HG03280 (cell line): ENCODE data around the gene GNLY.
A peak's percentile ranks its signal among the peaks of the same experiment; 100 is the strongest.
"Not testable (repeated sequence)": the region's sequence is repeated elsewhere in the genome, so short reads cannot be mapped to it uniquely, and the experiment has no call there.

Experiments used
- ATAC-seq: cut with Tn5 transposase; IDR thresholded peaks from one replicate; pipeline ENCODE4 v1.9.1; 2021; ENCODE audit warnings: mild to moderate bottlenecking, moderate library complexity; ENCODE audit not compliant: unreplicated experiment

GNLY gene

GRCh38 chr2:85706599-85707296 lies 12.6 kb downstream of the GNLY start:
- ATAC-seq = no peak

DNA sequence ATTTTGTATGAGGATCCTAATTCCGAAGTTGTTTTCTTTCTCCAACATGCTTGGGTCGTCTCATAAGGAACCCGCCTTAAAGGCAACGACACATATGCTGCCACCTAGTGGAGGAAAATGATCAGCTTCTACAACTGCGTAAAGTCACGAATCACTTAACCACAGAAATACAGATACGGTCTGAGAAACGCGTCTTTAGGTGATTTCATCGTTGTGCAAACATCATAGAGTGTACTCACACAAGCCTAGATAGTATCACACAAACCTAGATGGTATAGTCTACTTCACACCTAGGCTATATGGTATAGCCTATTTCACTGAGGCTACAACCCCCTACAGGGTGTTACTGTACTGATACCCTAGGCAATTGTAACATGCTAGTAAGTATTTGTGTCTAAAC lies 13.1 kb downstream of the GNLY start:
- peak; percentile 43 for ATAC-seq

DNA sequence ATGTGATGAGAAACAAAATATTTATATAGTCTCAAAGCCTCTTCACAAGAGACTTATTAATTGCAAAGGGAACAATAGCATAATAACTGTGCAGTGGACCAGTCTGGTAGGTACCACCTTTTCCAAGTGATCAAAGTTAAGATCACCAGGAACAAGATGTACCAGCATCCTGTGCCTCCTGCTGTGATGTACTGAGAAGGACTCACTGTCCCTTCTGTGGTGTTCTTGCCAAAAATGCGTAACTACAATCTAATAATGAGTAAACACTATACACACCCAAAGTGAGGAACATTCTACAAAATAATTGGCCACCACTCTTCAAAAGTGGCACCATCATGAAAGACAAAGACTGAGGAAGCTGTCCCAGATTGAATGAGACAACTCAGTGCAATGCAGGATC lies 14.5 kb downstream of the GNLY start:
- ATAC-seq = no peak

DNA sequence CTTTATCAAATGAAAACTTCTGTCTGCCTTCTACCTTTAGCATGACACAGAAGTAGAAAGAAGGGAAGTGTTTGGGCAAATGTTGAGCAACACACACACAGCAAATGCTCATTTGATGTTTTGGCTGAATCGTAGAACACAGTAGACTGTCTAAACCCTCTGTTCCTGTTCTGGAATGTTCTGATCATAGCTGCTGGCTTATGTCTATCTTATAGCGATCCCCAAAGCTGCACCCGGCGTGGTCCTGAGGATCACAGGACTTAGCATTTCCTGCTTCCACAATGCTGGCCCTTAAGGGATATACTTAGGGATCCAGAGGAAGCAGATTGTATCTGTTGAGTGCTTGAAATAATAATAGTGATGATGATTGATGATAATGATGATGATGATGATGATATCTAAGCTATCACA lies 15.2 kb downstream of the GNLY start:
- no peak for ATAC-seq

- no peak for ATAC-seq
These were observed 16.8 kb downstream of the GNLY start for GRCh38 chr2:85710687-85711577.

DNA sequence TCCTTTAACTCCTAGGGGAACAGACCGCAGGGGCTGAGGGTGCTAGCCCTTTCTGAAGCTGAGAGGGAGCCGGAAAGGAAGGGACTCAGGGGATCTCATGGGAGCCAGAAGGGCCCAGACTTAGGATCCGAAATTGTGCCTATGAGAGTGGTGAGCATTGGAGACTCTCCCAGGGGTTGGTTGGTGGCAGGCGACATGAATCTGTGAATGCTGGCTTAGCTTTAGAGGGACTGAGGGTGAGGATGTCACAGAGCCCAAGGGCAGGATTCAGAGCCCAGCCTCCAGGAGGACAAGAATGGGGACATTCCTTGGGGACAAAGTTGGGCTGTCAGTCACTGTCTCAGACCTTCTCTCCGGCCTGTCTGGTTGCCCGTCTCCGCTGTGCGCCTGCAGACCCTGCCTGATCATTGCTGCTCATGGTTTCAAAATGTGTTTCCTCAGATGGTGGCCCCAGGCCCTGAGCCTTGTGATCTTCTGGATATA lies 17.5 kb downstream of the GNLY start:
- ATAC-seq = no peak

DNA sequence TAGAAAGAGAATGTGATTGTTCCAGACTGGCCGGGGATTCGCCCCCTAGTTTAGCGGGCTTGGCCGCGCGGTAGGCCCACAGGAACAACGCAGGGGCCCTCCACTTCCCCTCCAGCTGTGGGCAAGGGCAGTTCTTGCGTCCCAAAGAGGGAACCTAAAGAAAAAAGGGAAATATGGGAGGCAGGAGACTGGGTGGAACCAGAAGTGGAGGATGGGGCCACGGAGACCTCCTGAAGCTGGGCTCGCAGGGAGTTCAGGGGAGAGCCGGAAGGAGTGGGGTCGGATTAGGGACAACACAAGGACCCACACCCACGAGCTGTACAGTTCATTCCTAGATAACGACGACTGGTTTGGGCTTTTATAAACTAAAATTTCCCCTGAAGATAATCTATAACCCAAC lies 18.2 kb downstream of the GNLY start:
- ATAC-seq = no peak

DNA sequence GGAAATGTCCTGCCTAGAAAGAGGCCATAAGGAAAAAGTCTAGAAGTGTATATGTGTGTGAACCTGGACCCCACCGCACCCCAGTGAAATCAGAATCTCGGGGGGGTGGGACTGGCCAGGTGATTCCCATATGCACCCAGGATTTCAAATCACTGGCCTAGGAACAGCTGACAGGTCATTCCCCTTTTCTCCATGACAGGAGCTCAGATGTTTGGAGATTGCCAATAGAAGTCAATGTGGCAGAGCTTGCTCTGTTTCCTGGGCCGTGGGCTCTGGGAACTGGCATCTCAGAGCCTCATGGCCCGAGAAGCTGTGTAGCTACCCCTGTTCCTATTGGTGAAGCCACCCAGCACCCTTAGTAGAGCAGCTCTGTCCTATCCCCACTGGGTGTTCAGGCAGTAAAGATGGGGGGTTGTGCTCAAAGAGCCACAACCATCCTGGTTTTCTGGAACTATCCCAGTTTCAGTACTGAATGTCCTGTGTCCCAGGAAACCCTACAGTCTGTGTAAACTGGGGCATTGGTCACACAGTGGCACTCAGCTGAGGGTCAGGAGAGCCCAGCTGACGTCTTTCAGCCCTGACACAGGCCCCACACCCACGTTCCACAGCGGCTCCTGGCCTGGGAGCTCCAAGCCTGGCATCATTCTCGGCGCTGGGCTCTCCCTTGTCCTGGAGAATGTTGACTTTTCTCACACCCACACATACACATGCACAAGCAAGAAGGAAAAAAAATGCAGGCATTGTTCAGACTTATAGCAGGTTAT lies 18.9 kb downstream of the GNLY start:
- no peak for ATAC-seq

DNA sequence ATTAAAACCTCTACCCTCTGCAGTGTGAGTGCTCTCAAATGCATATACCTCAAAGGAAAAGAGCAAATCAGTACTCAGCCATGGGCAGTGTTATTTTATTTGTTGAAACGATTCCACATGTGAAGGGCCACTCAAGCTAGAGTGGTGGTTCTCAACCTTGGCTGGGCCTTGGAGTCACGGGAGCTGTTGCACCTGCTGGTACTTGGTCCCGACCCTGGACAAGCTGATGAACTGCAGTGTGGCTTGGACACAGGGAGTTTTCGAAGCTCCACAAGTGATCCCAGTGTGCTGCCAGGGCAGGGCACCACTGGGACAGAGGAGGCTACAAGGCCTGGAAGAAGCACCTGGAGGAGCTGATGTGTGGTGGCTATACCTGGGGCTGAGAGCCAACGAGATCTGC lies 19.7 kb downstream of the GNLY start:
- ATAC-seq = no peak

GRCh38 chr2:85714421-85714820 lies 20.3 kb downstream of the GNLY start:
- not testable (repeated sequence) for ATAC-seq

GRCh38 chr2:85714841-85715240 lies 20.7 kb downstream of the GNLY start:
- no peak for ATAC-seq

DNA sequence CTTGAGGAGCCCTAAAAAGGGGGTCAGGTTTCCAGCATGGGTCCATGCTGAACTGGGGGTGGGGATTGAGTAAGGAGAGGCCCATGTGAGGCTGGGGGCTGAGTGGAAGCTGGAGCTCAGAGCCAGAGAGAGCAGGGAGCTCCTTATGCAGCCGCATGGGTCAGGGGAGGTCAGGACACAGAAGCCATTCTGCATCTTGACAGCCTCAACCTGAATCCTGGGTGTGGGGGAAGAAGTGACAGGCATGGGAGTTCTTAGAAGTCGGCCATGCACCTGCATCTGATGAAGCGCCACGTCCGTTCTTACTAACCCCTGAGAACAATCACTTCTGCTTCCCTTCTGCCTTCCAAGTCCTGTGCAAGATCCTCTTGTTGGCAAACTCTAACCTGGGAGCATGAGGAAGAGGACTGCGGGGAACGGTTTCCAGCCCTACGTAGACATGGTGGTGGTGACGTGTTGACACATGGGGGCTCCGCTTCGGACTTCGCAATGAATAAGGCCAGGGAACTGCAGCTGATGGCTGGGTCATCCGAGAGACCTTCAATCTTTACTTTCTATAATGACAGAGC lies 22.3 kb downstream of the GNLY start:
- no peak for ATAC-seq

DNA sequence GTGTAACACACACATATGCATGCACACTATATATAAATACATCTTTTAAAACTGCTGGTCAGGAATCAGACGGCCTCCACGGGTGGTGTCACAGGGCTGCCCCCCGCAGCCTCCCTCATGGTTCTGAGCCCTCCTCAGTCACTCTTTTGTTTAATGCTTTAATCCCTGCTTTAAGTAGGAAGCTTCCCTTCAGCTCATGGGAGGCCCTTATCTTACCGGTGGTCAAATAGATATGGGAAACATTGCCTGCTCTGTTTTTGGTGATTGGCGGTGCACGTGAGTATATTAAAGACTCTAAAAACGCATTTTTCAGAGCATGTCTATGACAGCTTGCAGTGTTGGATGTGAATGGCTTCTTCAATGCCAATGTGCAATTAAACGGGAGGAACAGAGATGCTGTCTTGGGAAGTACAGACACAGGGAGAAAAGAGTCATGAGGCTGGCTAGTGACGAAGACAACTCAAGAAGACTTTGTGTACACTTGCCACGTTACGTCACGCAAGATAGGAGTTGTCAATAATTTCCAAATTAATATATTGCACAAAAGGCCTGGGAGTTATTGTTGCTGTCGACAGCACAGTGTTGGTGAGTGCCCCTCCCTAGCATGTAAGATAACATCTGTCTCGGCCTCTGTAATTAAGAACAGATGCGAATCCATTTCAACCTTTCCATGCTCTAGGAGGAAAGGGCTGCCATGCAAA lies 23.3 kb downstream of the GNLY start:
- no peak for ATAC-seq

- ATAC-seq = no peak
These were observed 23.8 kb downstream of the GNLY start for GRCh38 chr2:85718009-85718391.

DNA sequence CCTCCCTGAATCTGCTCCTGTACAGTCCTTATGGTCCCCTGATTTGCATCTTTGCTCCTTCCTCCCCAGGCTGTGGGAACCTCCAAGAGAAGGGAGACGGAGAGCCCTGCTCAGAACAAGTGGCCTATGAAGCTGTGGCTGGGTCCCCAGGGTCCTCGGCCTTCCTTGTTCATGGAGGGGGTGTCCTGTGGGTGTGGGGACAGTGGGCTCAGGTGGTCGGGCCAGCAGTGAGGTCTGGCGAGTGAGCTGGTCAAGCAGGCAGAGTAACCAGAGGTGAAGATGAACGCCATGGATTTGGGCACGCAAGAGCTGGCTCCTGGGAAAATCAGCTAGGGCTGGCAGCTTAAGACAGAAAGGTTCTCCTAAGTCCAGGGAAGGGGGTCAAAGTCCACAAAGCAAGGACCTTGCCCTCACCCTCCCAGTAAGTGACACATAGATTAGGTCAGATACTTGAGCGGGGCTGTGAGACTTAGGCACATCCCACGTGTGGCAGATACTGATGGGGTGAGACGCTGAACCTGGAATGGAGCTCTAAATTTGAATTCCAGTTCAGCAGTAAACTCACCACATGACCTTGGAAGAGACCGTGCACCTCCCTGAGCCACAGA lies 24.8 kb downstream of the GNLY start:
- ATAC-seq = no peak

- no peak for ATAC-seq
These were observed 25.6 kb downstream of the GNLY start for GRCh38 chr2:85719609-85720240.

DNA sequence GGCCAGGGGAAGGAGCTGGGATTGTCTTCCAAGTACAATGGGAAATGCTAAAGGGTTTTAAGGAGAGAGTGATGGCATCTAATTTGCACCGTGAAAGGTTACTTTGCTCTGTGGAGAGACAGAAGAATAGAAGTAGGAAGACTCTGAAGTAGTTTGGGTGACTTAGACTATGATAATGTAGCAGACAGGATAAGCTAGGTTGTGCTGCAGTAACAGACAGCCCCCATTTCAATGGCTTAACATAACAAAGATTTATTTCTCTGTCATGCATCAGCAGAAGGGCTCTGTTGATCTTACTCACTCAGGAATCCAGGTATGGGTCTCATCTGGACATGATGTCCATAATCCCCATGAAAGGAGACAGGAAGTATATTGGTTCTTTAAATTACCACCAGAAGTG lies 26.4 kb downstream of the GNLY start:
- ATAC-seq = no peak

DNA sequence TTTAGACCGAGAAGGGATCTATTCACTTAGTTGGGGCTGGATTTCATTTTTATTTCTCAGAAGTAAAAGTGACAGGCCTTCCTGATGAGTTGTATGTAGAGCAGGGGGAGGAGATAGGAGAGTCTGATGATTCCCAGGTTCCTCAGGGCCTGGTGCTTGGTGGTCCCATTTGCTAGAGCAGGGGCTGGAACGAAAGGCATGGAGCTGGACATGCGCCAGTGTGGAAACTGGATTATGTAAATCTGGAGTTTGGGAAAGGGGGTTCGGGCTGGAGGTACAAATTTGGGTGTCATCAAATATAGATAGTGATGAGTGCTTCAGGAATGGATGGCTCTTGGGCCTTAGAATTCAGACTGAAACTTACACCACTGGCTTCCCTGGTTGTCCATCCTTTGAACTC lies 27.5 kb downstream of the GNLY start:
- no peak for ATAC-seq

DNA sequence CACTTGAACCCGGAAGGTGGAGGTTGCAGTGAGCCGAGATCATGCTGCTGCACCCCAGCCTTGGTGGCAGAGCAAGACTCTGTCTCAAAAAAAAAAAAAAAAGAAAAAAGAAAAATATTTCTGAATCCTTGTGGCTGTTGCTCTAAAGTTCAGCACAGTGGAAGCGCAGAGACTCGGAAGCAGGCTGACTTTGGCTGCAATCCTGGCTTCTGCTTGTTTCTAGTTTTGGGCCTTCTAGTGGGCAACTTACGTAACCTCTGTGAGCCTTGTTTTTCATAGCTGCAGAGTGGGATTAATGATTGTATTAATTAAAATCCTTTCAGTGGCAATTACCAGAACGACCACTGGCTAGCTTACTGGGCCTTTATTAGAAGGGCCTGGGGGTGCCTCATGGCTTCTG lies 28.4 kb downstream of the GNLY start:
- no peak for ATAC-seq
